GM18909 (cell line): ENCODE measurements around the gene CD209.

ENCODE experiments used
- ATAC-seq: cut with Tn5 transposase; IDR thresholded peaks from one replicate; pipeline ENCODE4 v1.9.1; 2021; ENCODE audit warnings: mild to moderate bottlenecking; ENCODE audit not compliant: unreplicated experiment, poor library complexity

The CD209 gene

DNA sequence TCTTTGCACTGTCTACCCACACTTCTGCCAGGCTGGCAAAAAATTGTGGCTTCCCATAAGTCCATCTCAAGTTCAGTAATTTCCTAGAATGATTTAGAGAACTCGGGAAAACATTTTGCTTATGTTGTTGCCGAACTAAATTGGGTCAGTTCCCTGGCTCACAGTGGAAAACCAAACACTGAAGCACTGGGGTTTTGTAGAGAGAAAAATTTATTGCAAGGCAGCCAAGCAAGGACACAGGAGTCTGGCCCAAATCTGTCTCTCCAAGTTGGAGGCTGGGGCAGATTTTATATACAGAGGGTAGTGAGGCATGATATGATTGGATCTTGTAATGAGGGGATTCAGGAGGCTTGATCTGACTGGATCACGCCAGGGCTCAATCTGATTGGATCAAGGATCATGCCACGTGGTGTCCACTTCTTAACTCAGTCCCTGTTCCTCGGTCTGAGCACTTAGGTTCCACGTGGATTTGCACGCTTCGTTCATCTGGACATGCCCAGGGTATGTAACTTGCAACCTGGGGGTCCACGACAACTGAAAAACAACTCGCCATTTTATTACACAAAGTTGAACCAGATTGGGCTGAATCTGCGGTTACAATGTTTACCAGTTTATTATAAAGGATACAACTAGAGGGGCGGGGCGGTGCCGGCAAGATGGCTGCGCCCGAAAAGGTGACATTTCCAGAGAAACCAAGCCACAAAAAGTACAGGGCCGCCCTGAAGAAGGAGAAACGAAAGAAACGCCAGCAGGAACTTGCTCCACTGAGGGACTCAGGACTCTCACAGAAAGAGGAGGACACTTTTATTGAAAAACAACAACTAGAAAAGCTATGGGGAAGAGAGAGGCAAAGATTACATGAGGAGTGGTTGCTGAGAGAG lies 7.3 kb downstream of the CD209 start:
- ATAC-seq, result no peak

DNA sequence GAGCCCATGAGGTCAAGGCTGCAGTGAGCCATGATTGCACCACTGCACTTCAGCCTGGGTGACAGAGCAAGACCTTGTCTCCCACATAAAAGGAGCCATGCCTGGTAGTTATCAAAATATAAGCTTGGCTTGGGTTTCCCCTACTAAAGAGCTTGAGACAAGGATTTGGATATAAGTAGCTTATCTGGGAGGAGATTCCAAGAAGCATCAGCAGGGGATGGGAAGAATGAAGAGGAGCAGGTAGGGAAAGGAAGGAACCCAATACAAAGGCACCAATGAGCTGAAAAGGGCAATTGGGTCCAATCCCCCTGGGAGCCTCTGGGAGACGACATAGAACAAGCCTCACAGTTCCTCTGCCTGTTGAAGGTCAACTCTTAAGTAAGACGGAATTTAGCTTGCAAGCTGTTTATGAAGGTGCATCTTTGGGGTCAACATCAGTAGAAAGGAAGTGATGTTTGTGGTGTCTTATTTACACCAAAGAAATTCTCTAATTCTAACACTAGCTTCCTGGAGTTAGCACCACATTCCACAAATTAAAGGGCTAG lies 8.1 kb downstream of the CD209 start:
- ATAC-seq, result no peak

DNA sequence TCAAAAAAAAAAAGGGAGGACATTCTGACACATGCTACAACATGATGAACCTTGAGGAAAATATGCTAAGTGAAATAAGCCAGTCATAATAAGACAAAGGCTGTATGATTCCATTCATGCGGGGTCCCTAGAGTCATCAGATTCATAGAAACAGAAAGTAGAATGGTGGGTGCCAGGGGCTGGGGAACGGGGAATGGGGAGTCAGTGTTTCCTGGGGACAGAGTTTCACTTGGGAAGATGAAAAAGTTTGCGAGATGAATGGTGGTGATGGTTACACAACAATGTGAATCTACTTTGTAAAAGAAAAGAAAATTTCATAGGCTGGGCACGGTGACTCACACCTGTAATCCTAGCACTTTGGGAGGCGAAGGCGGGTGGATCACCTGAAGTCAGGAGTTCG lies 9.3 kb downstream of the CD209 start:
- no peak for ATAC-seq

DNA sequence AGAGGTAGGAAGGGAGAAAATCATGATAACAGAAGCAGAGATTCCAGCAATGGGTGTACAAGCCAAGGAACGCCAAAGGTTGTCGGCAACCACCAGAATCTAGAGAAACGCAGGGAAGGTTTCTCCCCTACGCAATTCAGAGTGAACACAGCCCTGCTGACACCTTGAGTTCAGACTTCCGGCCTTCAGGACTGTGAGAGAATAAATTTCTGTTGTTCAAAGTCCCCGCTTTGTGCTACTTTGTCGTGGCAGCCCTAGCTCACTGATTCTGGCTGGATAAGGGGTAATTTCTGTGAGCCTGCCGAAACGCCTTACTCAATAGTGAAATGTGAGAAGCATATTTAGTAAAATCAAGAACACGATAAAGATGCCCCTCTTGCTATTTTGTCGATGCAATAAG lies 10.1 kb downstream of the CD209 start:
- no peak for ATAC-seq

DNA sequence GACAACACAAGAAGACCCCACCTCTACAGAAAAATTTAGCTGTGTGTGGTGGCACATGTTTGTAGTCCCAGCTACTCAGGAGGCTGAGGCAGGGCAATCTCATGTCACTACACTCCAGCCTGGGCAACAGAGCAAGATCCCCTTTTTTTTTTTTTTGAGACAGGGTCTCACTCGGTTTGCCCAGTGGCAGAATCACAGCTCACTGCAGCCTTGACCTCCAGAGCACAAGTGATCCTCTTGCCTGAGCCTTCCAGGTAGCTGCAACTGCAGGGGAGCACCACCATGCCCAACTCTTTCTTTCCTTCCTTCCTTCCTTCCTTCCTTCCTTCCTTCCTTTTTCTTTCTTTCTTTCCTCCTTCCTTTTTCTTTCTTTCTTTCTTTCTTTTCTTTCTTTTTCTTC lies 11.2 kb downstream of the CD209 start:
- no peak for ATAC-seq

DNA sequence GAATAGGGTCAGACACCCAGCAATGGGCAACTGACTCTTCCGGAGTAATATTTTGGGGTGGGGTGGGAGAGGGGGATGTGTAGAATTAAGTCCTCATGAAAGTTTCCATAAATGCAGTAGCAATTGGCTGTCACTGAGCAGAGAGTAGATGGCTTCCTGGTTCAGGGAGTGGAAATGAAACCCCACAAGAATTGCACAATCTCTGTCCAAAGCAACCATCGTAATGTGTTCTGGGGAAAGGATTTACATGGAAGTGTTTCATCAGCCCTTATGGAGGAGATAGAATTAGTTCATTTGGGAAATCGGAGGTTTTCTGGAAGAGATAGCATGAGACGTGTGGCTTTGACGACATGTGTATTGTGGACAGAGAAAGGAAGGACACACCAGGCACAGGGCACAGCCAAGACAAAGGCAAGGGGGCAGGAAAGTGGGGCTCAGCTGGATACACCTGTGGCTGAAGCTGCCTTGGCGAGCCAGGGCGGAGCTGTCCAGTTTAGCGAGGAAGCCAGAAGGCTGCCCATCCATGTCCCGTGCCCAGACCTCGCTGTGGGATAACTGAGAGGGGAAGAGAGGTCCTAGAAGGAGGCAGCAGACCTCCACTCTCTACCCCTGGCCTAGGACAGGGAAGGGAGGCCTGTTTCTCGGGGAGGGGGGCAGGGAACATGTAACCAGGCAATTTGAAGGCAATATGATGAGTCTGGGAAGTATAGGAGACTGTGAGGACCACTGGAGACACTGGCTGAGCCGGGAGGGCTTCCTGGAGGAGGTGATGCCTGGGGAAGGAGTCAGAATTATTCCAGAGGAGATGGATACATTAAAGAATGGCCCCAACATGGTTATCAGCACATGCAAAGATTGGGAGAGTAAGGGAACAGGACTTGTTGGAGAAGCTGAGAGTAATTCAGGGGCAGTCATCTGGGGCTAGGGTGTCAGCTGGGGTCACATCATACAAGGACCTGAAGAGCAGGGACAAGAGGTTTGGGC lies 12.8 kb downstream of the CD209 start:
- ATAC-seq, result no peak

DNA sequence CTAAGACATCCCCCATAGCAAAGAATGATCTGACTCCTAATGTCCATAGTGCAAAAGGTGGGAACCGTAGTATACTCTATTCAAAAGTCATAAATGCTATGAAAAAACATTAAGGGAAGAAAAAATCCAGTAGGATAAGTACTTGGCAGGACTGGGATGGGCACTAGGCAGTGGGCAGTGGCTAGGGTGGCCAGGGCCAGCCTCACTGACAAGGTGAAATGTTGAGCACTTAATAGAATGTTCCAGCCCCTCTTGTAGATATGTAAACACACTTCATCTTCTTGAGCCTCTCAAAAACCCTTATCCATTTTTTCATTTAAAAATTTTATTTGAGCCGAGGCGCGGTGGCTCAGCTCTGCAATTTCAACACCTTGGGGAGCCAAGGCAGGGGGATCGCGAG lies 14.0 kb downstream of the CD209 start:
- no peak for ATAC-seq

DNA sequence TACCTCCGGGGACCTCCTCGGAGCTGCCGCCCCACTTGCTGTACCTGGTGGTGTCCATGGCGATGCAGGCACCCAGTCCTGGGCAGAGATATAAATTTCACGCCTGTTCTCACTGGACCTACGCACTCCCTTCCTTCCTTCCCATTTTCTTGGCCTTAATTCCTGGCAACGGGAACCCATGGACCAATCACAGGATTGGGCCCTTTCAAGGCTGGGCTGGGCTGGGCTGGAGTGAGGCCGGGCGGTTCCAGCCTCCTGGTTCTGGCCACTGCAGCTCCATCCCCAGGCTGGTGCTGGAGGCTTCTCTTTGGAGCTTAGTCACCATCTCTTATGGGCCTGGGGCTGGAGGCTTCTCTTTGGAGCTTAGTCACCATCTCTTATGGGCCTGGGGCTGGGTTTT lies 15.3 kb downstream of the CD209 start, which contains the start of gene CLEC4G:
TSS of gene CLEC4G (minus strand) at position 66 of the 400 bp plus-strand sequence. CDS start at position 58, 8 bp downstream.
- no peak for ATAC-seq

DNA sequence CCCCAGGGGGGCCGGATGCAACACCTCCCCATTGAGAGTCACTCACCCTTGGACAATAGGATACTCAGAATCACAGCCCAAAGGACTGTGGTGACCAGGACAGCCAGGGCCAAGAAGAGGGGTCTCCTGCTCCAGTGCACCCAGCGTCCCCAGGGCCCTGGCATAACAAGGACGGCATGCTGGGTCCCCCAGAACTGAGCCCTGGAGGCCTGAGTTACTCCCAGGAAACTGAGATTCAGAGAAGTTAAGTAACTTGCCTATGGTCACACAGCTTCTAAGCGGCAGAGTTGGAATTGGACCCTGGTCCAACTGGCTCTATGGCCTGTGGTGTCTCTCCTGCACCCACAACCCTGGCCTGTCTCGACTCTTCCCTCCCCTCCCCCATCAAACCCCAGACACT lies 15.7 kb downstream of the CD209 start:
- no peak for ATAC-seq

DNA sequence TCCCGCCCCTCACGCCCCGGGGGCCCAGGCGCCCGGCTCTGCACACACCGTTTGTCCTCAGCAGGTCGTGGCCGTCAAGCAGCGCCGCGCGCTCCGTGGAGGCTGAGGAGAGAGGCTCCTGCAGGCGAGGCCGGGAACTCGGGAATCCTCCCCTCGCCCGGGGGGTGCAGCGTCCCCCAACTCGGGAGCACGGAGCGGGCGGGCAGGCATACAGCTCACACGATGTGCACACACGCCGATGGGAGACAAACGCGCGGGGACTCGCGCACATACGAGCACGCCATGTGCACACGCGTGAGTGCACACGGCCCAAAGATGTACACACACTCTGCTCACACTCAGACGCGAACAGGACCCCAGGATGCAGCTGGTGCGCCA lies 16.1 kb downstream of the CD209 start:
- ATAC-seq, result no peak

DNA sequence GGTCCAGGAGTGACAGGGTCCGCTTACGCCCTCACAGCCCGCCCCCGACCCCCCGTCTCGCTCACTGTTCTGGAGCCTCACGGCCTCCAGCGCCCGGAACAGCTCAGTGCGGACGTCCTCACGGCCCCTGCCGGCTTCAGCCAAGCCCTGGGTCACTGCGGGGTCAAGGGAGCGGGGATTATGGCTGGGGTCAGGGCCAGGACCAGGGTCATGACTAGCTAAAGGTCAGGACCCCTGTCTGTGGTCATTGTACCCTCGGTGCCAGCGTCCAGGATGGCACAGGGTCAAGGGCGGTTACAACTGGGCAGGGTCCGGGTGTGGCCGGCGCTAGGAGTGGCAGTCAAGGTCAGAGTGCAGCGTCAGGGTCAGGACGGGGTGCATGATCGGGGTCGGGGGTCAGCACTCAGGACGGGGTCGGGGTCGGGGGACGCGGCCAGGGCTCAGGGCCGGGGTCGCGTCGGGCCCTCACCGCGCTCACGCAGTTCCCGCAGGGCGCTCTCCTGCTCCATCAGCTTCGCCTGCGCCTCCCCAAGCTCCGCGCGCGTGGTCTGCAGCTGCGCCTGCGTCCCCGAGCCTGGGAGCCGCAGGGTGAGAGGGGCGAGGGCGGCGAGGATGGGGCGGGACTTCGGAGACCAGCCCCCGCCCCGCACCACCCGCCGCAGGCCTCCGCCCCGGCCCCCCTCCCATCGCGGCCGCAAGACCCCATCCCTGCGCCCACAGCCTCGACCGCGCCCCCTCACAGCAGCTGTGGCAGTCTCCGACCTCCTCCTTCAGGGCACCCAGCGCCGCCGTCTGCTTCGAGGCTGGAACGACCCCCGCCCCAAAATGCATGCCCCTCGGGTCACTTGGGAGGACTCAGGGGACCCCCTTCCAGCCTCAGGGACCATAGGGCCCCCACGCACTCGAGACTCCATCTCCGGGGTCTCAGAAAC lies 16.8 kb downstream of the CD209 start:
- ATAC-seq, result no peak

DNA sequence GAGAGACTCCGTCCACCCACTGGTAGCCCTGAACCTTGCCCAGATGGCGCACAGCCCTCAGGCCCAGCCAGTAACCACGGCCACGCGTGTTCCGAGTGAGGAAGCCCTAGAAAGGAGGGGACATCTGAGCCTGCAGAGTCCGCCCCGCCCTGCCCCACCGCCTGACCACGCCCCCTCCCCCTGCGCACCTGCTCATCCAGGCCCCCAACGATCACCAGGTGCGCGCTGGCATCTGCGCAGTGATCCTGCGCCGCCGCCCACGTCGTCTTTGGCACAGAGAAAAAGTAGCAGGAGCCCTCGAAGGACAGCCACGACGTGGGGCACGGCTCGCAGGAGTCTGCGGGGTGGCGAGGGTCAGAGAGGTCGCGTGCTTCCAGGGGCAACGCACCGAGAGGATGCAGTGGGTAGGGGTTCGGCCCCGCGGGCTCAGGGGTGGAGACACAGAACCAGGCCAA lies 17.5 kb downstream of the CD209 start:
- no peak for ATAC-seq

DNA sequence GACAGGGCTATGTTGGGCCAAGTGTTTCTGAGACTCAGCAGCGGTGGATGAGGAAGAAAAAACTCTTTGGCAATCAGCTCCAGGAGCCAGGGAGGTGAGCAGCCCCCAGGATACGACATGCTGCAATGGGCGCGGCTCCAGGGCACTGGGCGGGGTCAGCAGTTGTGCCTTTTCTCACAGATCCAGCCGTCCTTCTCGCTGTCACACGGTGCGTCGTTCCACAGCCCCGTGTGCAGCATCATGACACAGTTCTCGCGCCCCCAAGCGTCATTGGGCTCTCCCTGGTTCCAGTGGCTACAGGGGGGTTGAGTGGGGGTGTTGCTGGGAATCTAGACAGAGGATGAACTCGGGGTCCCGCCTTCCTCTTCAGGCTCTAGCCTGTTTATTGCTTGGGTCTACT lies 18.1 kb downstream of the CD209 start:
- no peak for ATAC-seq

DNA sequence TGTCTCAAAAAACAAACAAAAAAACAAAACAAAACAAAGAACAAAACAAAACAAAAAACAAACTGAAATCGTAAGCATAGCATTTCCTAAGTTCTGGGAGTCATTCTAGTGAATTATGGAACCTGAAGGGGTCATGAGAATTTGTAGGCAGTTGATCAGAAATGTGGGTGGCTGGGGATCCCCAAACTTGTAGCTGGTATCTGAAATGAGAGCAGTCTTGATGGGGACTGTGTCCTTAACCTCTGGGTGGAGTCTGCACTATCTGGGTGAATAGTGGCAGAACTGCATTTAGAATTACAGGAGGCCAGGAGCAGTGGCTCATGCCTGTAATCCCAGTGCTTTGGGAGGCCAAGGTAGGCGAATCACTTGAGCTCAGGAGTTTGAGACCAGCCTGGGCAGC lies 21.5 kb downstream of the CD209 start:
- ATAC-seq, result no peak

DNA sequence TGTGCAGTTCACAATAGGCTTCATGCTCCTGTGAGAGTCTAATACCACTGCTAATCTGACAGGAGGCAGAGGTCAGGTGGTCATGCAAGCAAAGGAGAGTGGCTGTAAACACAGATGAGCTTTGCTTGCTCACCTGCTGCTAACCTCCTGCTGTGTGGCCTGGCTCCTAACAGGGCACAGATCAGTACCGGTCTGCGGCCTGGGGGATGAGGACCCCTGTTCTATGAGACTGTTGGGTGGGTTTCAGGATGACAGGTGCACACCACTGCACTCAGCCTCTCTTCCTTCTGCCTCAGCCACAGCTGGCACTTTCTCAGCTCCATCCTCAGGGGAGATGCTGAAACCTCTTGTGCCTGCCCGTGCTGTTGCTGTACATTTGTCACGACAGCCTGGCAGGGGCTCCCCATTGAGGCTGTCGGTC lies 25.1 kb downstream of the CD209 start:
- peak; percentile 51 for ATAC-seq

DNA sequence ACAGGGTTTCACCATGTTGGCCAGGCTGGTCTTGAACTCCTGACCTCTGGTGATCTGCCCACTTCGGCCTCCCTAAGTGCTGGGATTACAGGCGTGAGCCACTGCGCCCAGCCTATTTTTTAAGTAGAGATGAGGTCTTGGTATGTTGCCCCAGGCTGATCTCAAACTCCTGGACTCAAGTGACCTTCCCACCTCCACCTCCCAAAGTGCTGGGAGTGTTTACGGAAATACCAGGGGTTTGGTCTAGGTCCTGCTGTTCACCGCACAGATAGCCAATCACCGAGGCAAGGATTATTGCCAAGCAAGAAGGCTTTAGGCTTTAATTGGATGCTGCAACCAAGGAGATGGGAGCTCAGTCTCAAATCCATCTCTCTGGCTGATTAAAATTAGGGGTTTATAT lies 27.0 kb downstream of the CD209 start:
- ATAC-seq, result no peak

DNA sequence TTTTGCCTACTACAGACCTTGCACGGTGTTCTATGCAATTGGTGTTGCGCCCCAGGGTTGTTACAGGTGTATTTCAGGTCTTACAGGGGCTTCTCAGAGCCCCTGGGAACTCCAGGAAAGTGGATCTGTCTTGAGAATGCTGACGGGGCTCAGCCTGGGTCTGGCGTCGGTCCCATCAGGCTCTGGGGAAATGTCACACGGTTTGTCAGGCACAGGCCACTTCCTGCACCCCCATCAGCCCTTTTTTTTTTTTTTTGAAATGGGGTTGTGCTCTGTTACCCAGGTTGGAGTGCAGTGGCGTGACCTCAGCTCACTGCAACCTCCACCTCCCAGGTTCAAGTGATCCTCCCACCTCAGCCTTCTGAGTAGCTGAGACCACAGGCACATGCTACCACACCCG lies 28.7 kb downstream of the CD209 start:
- ATAC-seq, result no peak

DNA sequence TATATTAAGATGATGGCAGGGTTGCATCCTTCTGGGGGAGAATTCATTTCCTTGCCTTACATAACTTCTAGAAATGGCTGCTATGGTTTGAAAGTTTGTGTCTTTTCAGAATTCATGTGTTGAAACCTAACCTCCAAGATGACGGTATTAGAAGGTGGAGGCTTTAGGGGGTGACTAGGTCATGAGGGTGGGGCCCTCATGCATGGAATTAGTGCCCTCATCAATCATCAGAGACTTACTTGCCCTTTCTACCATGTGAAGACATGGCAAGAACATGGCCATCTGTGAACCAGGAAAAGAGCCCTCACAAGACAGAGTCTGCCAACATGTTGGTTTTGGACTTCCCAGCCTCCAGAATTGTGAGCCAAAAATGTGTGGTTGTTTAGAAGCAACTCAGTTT lies 30.6 kb downstream of the CD209 start:
- no peak for ATAC-seq

DNA sequence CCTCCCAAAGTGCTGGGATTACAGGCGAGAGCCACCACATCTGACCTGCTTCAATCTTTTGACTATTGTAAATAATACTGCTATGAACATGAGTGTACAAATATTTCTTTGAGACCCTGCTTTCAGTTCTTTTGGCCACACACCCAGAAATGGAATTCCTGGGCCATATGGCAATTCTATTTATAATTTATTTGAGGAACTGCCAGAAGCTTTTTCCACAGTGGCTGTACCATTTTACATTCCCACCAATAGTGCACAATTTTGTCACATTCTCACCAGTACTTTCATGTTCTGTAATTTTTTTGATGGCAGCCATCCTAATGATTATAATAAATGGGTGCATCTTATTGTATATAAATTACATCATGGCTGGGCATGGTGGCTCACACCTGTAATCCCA lies 31.7 kb downstream of the CD209 start:
- no peak for ATAC-seq

DNA sequence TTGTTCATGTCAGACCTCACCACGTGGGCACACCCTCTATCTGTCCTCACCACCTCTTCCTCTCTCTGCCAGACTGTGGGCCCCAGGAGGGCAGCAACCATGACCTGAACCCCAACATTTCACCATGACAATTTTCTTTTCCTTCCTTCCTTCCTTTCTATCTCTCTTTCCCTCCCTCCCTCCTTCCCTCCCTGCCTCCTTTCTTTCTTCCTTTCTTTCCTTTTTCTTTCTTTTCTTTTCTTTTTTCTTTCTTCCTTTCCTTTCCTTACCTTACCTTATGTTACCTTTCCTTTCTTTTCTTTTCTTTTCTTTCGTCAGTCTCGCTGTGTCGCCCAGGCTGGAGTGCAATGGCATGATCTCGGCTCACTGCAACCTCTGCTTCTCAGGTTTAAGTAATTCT lies 36.7 kb downstream of the CD209 start:
- no peak for ATAC-seq
